GM13976 (cell line): ENCODE results near the gene FRMD6.
A peak's percentile ranks its signal among the peaks of the same experiment; 100 is the strongest.
"Not testable (repeated sequence)": the region's sequence is repeated elsewhere in the genome, so short reads cannot be mapped to it uniquely, and the experiment has no call there.

Experiments used
- DNase-seq: peaks from one replicate; pipeline ENCODE4 v3.0.0; 2012; ENCODE audit warnings: low spot score
- in situ Hi-C: fragments of 300-500 bp; cut with MboI; formaldehyde crosslinking; loops from one replicate; pipeline ENCODE4 v1.12.0; 2022; ENCODE audit warnings: low sequenced_read_pairs, mixed read lengths, inconsistent platforms; ENCODE audit not compliant: unreplicated experiment
- TF ChIP-seq, protein P1 (sequence below): IDR thresholded peaks from 2 replicates; pipeline ENCODE4 v1.5.1; 2012; ENCODE audit warnings: borderline replicate concordance, mild to moderate bottlenecking; ENCODE audit not compliant: insufficient read depth; ENCODE audit errors: extremely low read depth, missing control alignments, control extremely low read depth

The FRMD6 gene

GRCh38 chr14:51759950-51760349 is 108.2 kb downstream of the FRMD6 start:
- in situ Hi-C loops, result no loop called here
- TF ChIP-seq, protein P1, sequence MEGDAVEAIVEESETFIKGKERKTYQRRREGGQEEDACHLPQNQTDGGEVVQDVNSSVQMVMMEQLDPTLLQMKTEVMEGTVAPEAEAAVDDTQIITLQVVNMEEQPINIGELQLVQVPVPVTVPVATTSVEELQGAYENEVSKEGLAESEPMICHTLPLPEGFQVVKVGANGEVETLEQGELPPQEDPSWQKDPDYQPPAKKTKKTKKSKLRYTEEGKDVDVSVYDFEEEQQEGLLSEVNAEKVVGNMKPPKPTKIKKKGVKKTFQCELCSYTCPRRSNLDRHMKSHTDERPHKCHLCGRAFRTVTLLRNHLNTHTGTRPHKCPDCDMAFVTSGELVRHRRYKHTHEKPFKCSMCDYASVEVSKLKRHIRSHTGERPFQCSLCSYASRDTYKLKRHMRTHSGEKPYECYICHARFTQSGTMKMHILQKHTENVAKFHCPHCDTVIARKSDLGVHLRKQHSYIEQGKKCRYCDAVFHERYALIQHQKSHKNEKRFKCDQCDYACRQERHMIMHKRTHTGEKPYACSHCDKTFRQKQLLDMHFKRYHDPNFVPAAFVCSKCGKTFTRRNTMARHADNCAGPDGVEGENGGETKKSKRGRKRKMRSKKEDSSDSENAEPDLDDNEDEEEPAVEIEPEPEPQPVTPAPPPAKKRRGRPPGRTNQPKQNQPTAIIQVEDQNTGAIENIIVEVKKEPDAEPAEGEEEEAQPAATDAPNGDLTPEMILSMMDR, result no peak
- no peak for DNase-seq

DNA sequence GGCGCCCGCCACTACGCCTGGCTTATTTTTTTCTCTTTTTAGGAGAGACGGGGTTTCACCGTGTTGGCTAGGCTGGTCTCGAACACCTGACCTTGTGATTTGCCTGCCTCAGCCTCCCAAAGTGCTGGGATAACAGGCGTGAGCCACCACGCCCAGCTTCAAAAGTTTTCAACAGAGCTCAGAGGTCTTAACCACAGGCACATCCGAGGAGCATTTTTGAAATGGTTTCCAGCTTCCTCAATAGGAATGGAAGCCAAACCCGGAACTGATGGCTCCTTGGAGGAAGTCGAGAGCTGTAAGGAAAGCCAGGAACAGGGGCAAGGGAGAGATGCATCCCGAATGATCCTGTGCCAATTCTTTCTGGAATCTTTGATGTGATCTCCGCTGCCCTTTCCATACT is 114.0 kb downstream of the FRMD6 start:
- in situ Hi-C loops, DNase-seq: not testable (repeated sequence)

- DNase-seq, in situ Hi-C loops: not testable (repeated sequence)
Observed at GRCh38 chr14:51766586-51766985, 114.9 kb downstream of the FRMD6 start.

DNA sequence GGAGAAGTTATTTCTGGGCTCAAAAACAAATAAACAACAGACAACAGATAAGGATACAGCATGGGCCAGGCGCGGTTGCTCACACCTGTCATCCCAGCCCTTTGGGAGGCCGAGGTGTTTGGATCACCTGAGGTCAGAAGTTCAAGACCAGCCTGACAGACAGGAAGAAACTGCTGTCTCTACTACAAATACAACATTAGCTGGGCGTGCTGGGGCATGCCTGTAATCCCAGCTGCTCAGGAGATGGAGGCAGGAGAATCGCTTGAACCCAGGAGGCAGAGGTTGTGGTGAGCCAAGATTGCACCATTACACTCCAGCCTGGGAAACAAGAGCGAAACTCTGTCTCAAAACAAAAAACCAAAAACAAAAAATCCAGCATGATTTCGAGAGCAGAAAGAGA is 117.6 kb downstream of the FRMD6 start:
- DNase-seq, in situ Hi-C loops: not testable (repeated sequence)

DNA sequence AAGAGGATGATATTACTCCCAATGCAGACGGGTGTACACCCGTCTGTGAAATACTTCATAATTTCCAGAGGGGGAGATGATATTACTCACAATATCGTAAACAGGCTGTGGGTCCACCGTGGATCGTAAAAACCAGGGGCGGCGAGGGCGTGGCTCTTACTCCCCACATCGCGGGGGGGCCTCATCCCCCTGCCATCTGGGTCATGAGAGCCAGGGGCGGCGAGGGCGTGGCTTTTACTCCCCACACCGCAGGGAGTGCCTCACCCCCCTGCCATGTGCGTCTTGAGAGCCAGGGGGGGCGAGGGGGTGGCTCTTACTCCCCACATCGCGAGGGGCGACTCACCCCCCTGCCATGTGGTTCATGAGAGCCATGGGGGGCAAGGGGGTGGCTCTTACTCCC is 122.5 kb downstream of the FRMD6 start:
- DNase-seq, result no peak
- in situ Hi-C loops, result loop anchor here (10.0 kb wide), 1 partner anchor 479 kb away; no protein-coding TSS in a partner anchor
- TF ChIP-seq, protein P1, result no peak

- in situ Hi-C loops, result loop anchor here (10.0 kb wide), 1 partner anchor 481 kb away; no protein-coding TSS in a partner anchor
- peak; percentile 77 for DNase-seq
- TF ChIP-seq, protein P1, result peak; percentile 52
Observed at GRCh38 chr14:51776102-51776894, 124.6 kb downstream of the FRMD6 start.

DNA sequence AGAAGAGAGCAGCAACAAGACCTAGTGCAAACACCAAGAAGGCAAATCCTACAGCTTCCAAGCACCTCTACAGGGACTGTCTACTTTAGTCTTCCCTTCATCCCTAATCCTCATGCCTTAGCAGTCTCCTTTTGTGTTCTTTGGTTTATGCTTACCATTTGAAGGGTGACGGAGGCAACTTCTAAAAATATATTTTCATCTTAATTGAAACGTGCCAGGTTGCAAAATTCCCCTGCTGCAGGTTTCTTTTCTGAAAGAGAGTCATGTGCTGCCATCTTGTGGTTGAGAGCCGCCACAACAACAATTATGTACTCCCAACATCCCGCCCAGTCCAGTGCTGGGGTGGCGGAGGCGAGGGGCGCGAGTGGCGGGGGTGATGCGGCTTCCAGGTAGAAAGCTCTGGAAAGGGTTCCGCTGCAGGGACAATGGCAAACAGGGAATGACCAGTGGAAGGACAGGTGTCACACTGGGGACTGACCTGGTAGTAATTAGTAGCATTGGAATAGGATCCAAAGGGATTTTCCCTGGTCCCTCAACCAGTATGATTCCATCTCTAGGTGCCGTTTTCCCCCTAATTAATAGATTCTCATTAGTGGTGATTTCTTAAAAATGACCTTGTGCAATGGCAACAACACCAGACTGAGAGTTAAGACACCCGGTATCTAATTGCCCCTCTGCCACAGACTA is 128.4 kb downstream of the FRMD6 start:
- peak; percentile 77 for DNase-seq
- TF ChIP-seq, protein P1, result peak; percentile 56
- in situ Hi-C loops, result no loop called here
